ENCODE data around the gene GLRX. TPM values are rescaled to one million over a fixed set of nuclear protein-coding genes. Genes with fewer than 3 reads are reported as not detected.
A peak's percentile ranks its signal among the peaks of the same experiment; 100 is the strongest.

The GLRX gene
- total RNA-seq, 2 experiments from 2014 or later = 60.2 to 61.1 TPM

GRCh38 chr5:95809414-95809960, 13.0 kb downstream of the GLRX start:
- Mint-ChIP-seq H3K4me1 (peaks cover 68% of the 10 kb centered on the region), H3K27ac (peak overlapping the region; percentile 86), H3K9me3 (peaks cover 2% of the 10 kb centered on the region), H3K36me3 (ENCODE audit: low read depth) (peaks cover 55% of the 10 kb centered on the region), H3K4me3 (no peak overlapping the region), H3K27me3 (no peaks in the 10 kb centered on the region)
- POLR2A ChIA-PET = no interaction called here
- CTCF ChIA-PET = interaction anchor here (1.2 to 5.8 kb wide), 4 partner anchors 9 to 28 kb away, joined by 6 to 32 read pairs (median 10); partner anchors contain the start of gene GLRX
- DNase-seq = no peak

- peak; percentile 90 for DNase-seq
- Mint-ChIP-seq H3K4me1 (peaks cover 63% of the 10 kb centered on the region), H3K36me3 (ENCODE audit: low read depth) (peaks cover 49% of the 10 kb centered on the region), H3K9me3 (peaks cover 2% of the 10 kb centered on the region), H3K27ac (peak overlapping the region; percentile 86), H3K4me3 (peak overlapping the region; percentile 2), H3K27me3 (no peaks in the 10 kb centered on the region)
- ChIA-PET POLR2A (no interaction called here), CTCF (interaction anchor here (1.0 to 5.8 kb wide), 7 partner anchors 10 to 38 kb away, joined by 3 to 32 read pairs (median 5); partner anchors contain the start of gene GLRX)
Observed at GRCh38 chr5:95808686-95809413, 13.7 kb downstream of the GLRX start.

- Mint-ChIP-seq H3K9me3 (peaks cover 2% of the 10 kb centered on the region), H3K27me3 (no peaks in the 10 kb centered on the region), H3K4me1 (peaks cover 59% of the 10 kb centered on the region), H3K4me3 (peak overlapping the region; percentile 2), H3K36me3 (ENCODE audit: low read depth) (peaks cover 42% of the 10 kb centered on the region), H3K27ac (peak overlapping the region; percentile 86)
- CTCF ChIA-PET = interaction anchor here (0.7 to 5.8 kb wide), 11 partner anchors 8 to 161 kb away, joined by 3 to 32 read pairs (median 4); partner anchors contain the start of genes GLRX and RFESD
- POLR2A ChIA-PET = no interaction called here
- DNase-seq = no peak
Observed at GRCh38 chr5:95808013-95808685, 14.4 kb downstream of the GLRX start.

- ChIA-PET CTCF (interaction anchor here (0.6 to 5.8 kb wide), 7 partner anchors 9 to 75 kb away, joined by 3 to 32 read pairs (median 4); partner anchors contain the start of gene GLRX), POLR2A (no interaction called here)
- peaks cover 2% of the 10 kb centered on the region for H3K9me3 Mint-ChIP-seq
- H3K27me3 Mint-ChIP-seq = no peaks in the 10 kb centered on the region
- peaks cover 47% of the 10 kb centered on the region for H3K4me1 Mint-ChIP-seq
- H3K27ac Mint-ChIP-seq = no peak overlapping the region
- peaks cover 33% of the 10 kb centered on the region for H3K36me3 Mint-ChIP-seq (ENCODE audit: low read depth)
- no peak for DNase-seq
- no peak overlapping the region for H3K4me3 Mint-ChIP-seq
Observed at GRCh38 chr5:95806687-95807086, 15.8 kb downstream of the GLRX start.

GRCh38 chr5:95804736-95805539, 17.6 kb downstream of the GLRX start:
- Mint-ChIP-seq H3K27ac (no peak overlapping the region), H3K4me3 (no peak overlapping the region), H3K27me3 (no peaks in the 10 kb centered on the region), H3K4me1 (peaks cover 29% of the 10 kb centered on the region), H3K36me3 (ENCODE audit: low read depth) (peaks cover 25% of the 10 kb centered on the region), H3K9me3 (peaks cover 2% of the 10 kb centered on the region)
- ChIA-PET POLR2A (no interaction called here), CTCF (interaction anchor here (0.6 to 1.6 kb wide), 2 partner anchors 19 to 24 kb away, joined by 4 to 7 read pairs; no protein-coding TSS in a partner anchor)
- DNase-seq = no peak

- peaks cover 17% of the 10 kb centered on the region for H3K36me3 Mint-ChIP-seq (ENCODE audit: low read depth)
- CTCF ChIA-PET = interaction anchor here (0.9 kb wide), 1 partner anchor 22 kb away, joined by 3 read pairs; no protein-coding TSS in a partner anchor
- POLR2A ChIA-PET = no interaction called here
- peaks cover 2% of the 10 kb centered on the region for H3K9me3 Mint-ChIP-seq
- no peaks in the 10 kb centered on the region for H3K27me3 Mint-ChIP-seq
- no peak overlapping the region for H3K4me3 Mint-ChIP-seq
- peaks cover 19% of the 10 kb centered on the region for H3K4me1 Mint-ChIP-seq
- H3K27ac Mint-ChIP-seq = no peak overlapping the region
- DNase-seq = no peak
Observed at GRCh38 chr5:95803271-95804148, 19.0 kb downstream of the GLRX start.

GRCh38 chr5:95801961-95802360, 20.6 kb downstream of the GLRX start:
- peaks cover 2% of the 10 kb centered on the region for H3K9me3 Mint-ChIP-seq
- POLR2A ChIA-PET = no interaction called here
- H3K27me3 Mint-ChIP-seq = no peaks in the 10 kb centered on the region
- H3K4me3 Mint-ChIP-seq = no peak overlapping the region
- H3K27ac Mint-ChIP-seq = no peak overlapping the region
- CTCF ChIA-PET = interaction anchor here (1.2 kb wide), 1 partner anchor 17 kb away, joined by 4 read pairs; no protein-coding TSS in a partner anchor
- H3K4me1 Mint-ChIP-seq = peaks cover 7% of the 10 kb centered on the region
- H3K36me3 Mint-ChIP-seq (ENCODE audit: low read depth) = peaks cover 14% of the 10 kb centered on the region
- no peak for DNase-seq

- Mint-ChIP-seq H3K36me3 (ENCODE audit: low read depth) (peaks cover 14% of the 10 kb centered on the region), H3K4me3 (no peak overlapping the region), H3K4me1 (peaks cover 7% of the 10 kb centered on the region), H3K27me3 (no peaks in the 10 kb centered on the region), H3K27ac (no peak overlapping the region), H3K9me3 (peaks cover 2% of the 10 kb centered on the region)
- DNase-seq = no peak
- ChIA-PET POLR2A (no interaction called here), CTCF (interaction anchor here (1.1 to 1.2 kb wide), 2 partner anchors 16 to 21 kb away, joined by 3 to 4 read pairs; no protein-coding TSS in a partner anchor)
Observed at GRCh38 chr5:95801532-95801931, 21.0 kb downstream of the GLRX start.

GRCh38 chr5:95800553-95800952, 22.0 kb downstream of the GLRX start:
- POLR2A ChIA-PET = no interaction called here
- no peak overlapping the region for H3K27ac Mint-ChIP-seq
- H3K36me3 Mint-ChIP-seq (ENCODE audit: low read depth) = peaks cover 8% of the 10 kb centered on the region
- CTCF ChIA-PET = interaction anchor here (1.1 kb wide), 1 partner anchor 20 kb away, joined by 3 read pairs; no protein-coding TSS in a partner anchor
- H3K9me3 Mint-ChIP-seq = peaks cover 2% of the 10 kb centered on the region
- peaks cover 7% of the 10 kb centered on the region for H3K4me1 Mint-ChIP-seq
- DNase-seq = no peak
- H3K4me3 Mint-ChIP-seq = no peak overlapping the region
- H3K27me3 Mint-ChIP-seq = no peaks in the 10 kb centered on the region

- H3K27ac Mint-ChIP-seq = no peak overlapping the region
- DNase-seq = no peak
- no peaks in the 10 kb centered on the region for H3K27me3 Mint-ChIP-seq
- H3K4me3 Mint-ChIP-seq = no peak overlapping the region
- H3K4me1 Mint-ChIP-seq = peaks cover 7% of the 10 kb centered on the region
- H3K36me3 Mint-ChIP-seq (ENCODE audit: low read depth) = peaks cover 4% of the 10 kb centered on the region
- H3K9me3 Mint-ChIP-seq = no peaks in the 10 kb centered on the region
- CTCF ChIA-PET = interaction anchor here (1.3 kb wide), 1 partner anchor 18 kb away, joined by 5 read pairs; no protein-coding TSS in a partner anchor
- POLR2A ChIA-PET = no interaction called here
Observed at GRCh38 chr5:95799191-95799835, 23.2 kb downstream of the GLRX start.

- POLR2A ChIA-PET = no interaction called here
- Mint-ChIP-seq H3K27me3 (no peaks in the 10 kb centered on the region), H3K27ac (no peak overlapping the region), H3K4me3 (no peak overlapping the region), H3K9me3 (no peaks in the 10 kb centered on the region), H3K36me3 (ENCODE audit: low read depth) (peaks cover 4% of the 10 kb centered on the region), H3K4me1 (peaks cover 7% of the 10 kb centered on the region)
- no peak for DNase-seq
- CTCF ChIA-PET = interaction anchor here (1.3 kb wide), 1 partner anchor 17 kb away, joined by 5 read pairs; no protein-coding TSS in a partner anchor
Observed at GRCh38 chr5:95798545-95798944, 24.0 kb downstream of the GLRX start.
